Ascending aorta (tissue), 2 donors: ENCODE data around the gene MIA. TPM values are rescaled to one million over a fixed set of nuclear protein-coding genes. Genes with fewer than 3 reads are reported as not detected.
"Not testable (repeated sequence)": the region's sequence is repeated elsewhere in the genome, so short reads cannot be mapped to it uniquely, and the experiment has no call there.

Experiments
- DNase-seq, 2 donors: peaks; one replicate each; pipeline ENCODE4 v3.0.0-alpha.2; 2019; ENCODE audit warnings: low spot score in 2 of 2
- H3K27ac ChIP-seq, 2 donors: fragments of 200-600 bp; sonication (generic); one replicate each; pipeline ENCODE4 v1.5.1; 2016 to 2017; ENCODE audit warnings: mild to moderate bottlenecking in 1 of 2
- H3K27me3 ChIP-seq: fragments of 200-600 bp; sonication (generic); one replicate; pipeline ENCODE4 v1.5.1; 2017
- H3K36me3 ChIP-seq, 2 donors: fragments of 200-600 bp; sonication (generic); one replicate each; pipeline ENCODE4 v1.5.1; 2016
- H3K4me1 ChIP-seq, 2 donors: fragments of 200-600 bp; sonication (generic); one replicate each; pipeline ENCODE4 v1.5.1; 2016 to 2017; ENCODE audit warnings: mild to moderate bottlenecking in 1 of 2
- H3K4me3 ChIP-seq, 2 donors: fragments of 200-600 bp; sonication (generic); one replicate each; pipeline ENCODE4 v1.5.1; 2016 to 2017; ENCODE audit warnings: mild to moderate bottlenecking in 1 of 2
- H3K9me3 ChIP-seq, 2 donors: fragments of 200-600 bp; sonication (generic); one replicate each; pipeline ENCODE4 v1.5.1; 2016
- CTCF ChIP-seq, 3 experiments: fragments of 200-600 bp in 2 of 3; fragments of 450-650 bp in 1 of 3; sonication (generic) in 2 of 3; IDR thresholded peaks; one replicate each; pipeline ENCODE4 v1.5.1; 2016 to 2019; ENCODE audit warnings: antibody characterized with exemption in 3 of 3, mild to moderate bottlenecking in 1 of 3, moderate library complexity in 1 of 3
- intact Hi-C: fragments of 100-400 bp; cut with DNase I; formaldehyde crosslinking; loops from one replicate; pipeline ENCODE4 v1.15.1; 2023
- total RNA-seq: library from RNA; depleted of rRNA; stranded (reverse); fragments of >200 nt; gene quantifications from one replicate; pipeline ENCODE4 v1.1.0, GENCODE V29; 2016

The MIA gene
- total RNA-seq, 1 donor from 2014 or later, result not detected

- not testable (repeated sequence) for DNase-seq
Measured at GRCh38 chr19:40819479-40820234, 44.3 kb downstream of the MIA start.

GRCh38 chr19:40822161-40822560 is 46.8 kb downstream of the MIA start:
- H3K9me3 ChIP-seq, result no peaks in the 10 kb centered on the region
- H3K4me1 ChIP-seq, result peaks cover 0 to 21% of the 10 kb centered on the region in 2 donors
- no peak for TF ChIP-seq CTCF (IDR thresholded peaks at IDR 0.05)
- H3K36me3 ChIP-seq, result peaks cover 6% of the 10 kb centered on the region in 2 donors
- intact Hi-C loops, result no loop called here
- H3K27ac ChIP-seq, result no peak overlapping the region
- H3K4me3 ChIP-seq, result no peak overlapping the region
- no peak for DNase-seq
- H3K27me3 ChIP-seq, result no peaks in the 10 kb centered on the region

More at GRCh38 chr19:40819479-40820234, 44.3 kb downstream of the MIA start:
- peaks cover 0 to 21% of the 10 kb centered on the region in 2 donors for H3K4me1 ChIP-seq
- TF ChIP-seq CTCF (IDR thresholded peaks at IDR 0.05), result peak; percentile 76 to 82 (median 79)
- intact Hi-C loops, result loop anchor here (1.0 to 10.0 kb wide), 4 partner anchors 41 to 535 kb away; partner anchors contain the start of genes ACTMAP, AKT2, RAB4B and SNRPA
- not testable (repeated sequence) for H3K27me3 ChIP-seq, H3K4me3 ChIP-seq, H3K36me3 ChIP-seq, H3K27ac ChIP-seq, H3K9me3 ChIP-seq

GRCh38 chr19:40822704-40823553 is 47.6 kb downstream of the MIA start:
- not testable (repeated sequence) for H3K27ac ChIP-seq, DNase-seq
- peaks cover 10 to 14% of the 10 kb centered on the region in 2 donors for H3K36me3 ChIP-seq

GRCh38 chr19:40824916-40825315 is 49.6 kb downstream of the MIA start:
- H3K27me3 ChIP-seq, H3K27ac ChIP-seq, DNase-seq, H3K9me3 ChIP-seq, H3K4me3 ChIP-seq, intact Hi-C loops: not testable (repeated sequence)
- H3K4me1 ChIP-seq, result peaks cover 0 to 10% of the 10 kb centered on the region in 2 donors
- H3K36me3 ChIP-seq, result peaks cover 10 to 26% of the 10 kb centered on the region in 2 donors

More at GRCh38 chr19:40822704-40823553, 47.6 kb downstream of the MIA start:
- H3K4me3 ChIP-seq, H3K9me3 ChIP-seq, intact Hi-C loops, H3K27me3 ChIP-seq: not testable (repeated sequence)
- H3K4me1 ChIP-seq, result peaks cover 0 to 21% of the 10 kb centered on the region in 2 donors

- intact Hi-C loops, DNase-seq: not testable (repeated sequence)
- H3K36me3 ChIP-seq, result peaks cover 10 to 26% of the 10 kb centered on the region in 2 donors
Measured at GRCh38 chr19:40825460-40826095, 50.3 kb downstream of the MIA start.

GRCh38 chr19:40826312-40826698 is 51.0 kb downstream of the MIA start:
- H3K4me3 ChIP-seq, DNase-seq, H3K9me3 ChIP-seq, H3K27ac ChIP-seq, intact Hi-C loops, H3K27me3 ChIP-seq: not testable (repeated sequence)
- Histone ChIP-seq H3K4me1 (peaks cover 0 to 10% of the 10 kb centered on the region in 2 donors), H3K36me3 (peaks cover 10 to 26% of the 10 kb centered on the region in 2 donors)

More at GRCh38 chr19:40825460-40826095, 50.3 kb downstream of the MIA start:
- not testable (repeated sequence) for H3K9me3 ChIP-seq, H3K27ac ChIP-seq, H3K4me3 ChIP-seq, H3K27me3 ChIP-seq
- peaks cover 0 to 10% of the 10 kb centered on the region in 2 donors for H3K4me1 ChIP-seq

GRCh38 chr19:40826699-40827385 is 51.5 kb downstream of the MIA start:
- DNase-seq, H3K27ac ChIP-seq, H3K4me3 ChIP-seq, H3K9me3 ChIP-seq, intact Hi-C loops, H3K27me3 ChIP-seq: not testable (repeated sequence)
- peaks cover 0 to 10% of the 10 kb centered on the region in 2 donors for H3K4me1 ChIP-seq
- peaks cover 10 to 26% of the 10 kb centered on the region in 2 donors for H3K36me3 ChIP-seq

Other genes with a start within 250 kb of the MIA start
- 192 TPM for gene SHKBP1, start 198.6 kb upstream of the MIA start, total RNA-seq
- gene LTBP4, start 174.2 kb upstream of the MIA start, total RNA-seq, result 691 TPM
- gene NUMBL, start 84.9 kb upstream of the MIA start, total RNA-seq, result 360 TPM
- gene COQ8B, start 58.6 kb upstream of the MIA start, total RNA-seq, result 33.3 TPM
- gene ITPKC, start 58.4 kb upstream of the MIA start, total RNA-seq, result 60.7 TPM
- 8.3 TPM for gene ACTMAP, start 25.0 kb upstream of the MIA start, total RNA-seq
- gene SNRPA, start 24.3 kb upstream of the MIA start, total RNA-seq, result 154 TPM
- 56.8 TPM for gene RAB4B, start 2.7 kb downstream of the MIA start, total RNA-seq
- gene EGLN2, start 23.7 kb downstream of the MIA start, total RNA-seq, result 149 TPM
- gene CYP2A6, start 74.9 kb downstream of the MIA start, total RNA-seq, result not detected
- not detected for gene CYP2A7, start 106.7 kb downstream of the MIA start, total RNA-seq
- gene CYP2B6, start 215.8 kb downstream of the MIA start, total RNA-seq, result not detected